Keratinocyte (primary cell): ENCODE data around the gene OR52A1. TPM values are rescaled to one million over a fixed set of nuclear protein-coding genes. Genes with fewer than 3 reads are reported as not detected.
"Not testable (repeated sequence)": the region's sequence is repeated elsewhere in the genome, so short reads cannot be mapped to it uniquely, and the experiment has no call there.

ENCODE experiments used
- DNase-seq: peaks from one replicate; pipeline ENCODE4 v3.0.0-alpha.2; 2011; ENCODE audit warnings: low read depth, missing footprints, low spot score
- FAIRE-seq: peaks from 2 replicates; lab custom pipeline; 2011; peaks lifted over from hg19 to GRCh38; lab: Jason Lieb, UNC
- H2AFZ ChIP-seq: 2 replicates; pipeline ENCODE4 v1.6.0; 2012; ENCODE audit warnings: low read length, control low read depth, inconsistent platforms; ENCODE audit not compliant: control insufficient read depth
- H3K27ac ChIP-seq: 2 replicates; pipeline ENCODE4 v1.5.1; 2011; ENCODE audit warnings: low read length; ENCODE audit not compliant: control insufficient read depth, insufficient read depth
- H3K27me3 ChIP-seq: 3 replicates; pipeline ENCODE4 v1.6.0; 2011; ENCODE audit warnings: low read length; ENCODE audit not compliant: control insufficient read depth, insufficient read depth; ENCODE audit errors: extremely low read depth
- H3K36me3 ChIP-seq, 2 experiments: 2 replicates in 1 of 2; 3 replicates in 1 of 2; pipeline ENCODE4 v1.5.1; 2011; ENCODE audit warnings: low read length in 2 of 2, mild to moderate bottlenecking in 1 of 2; ENCODE audit not compliant: control insufficient read depth in 2 of 2, insufficient read depth in 2 of 2; ENCODE audit errors: extremely low read depth in 1 of 2
- H3K4me1 ChIP-seq: 3 replicates; pipeline ENCODE4 v1.5.1; 2011; ENCODE audit warnings: low read length; ENCODE audit not compliant: control insufficient read depth, insufficient read depth; ENCODE audit errors: extremely low read depth
- H3K4me2 ChIP-seq: 3 replicates; pipeline ENCODE4 v1.6.0; 2011; ENCODE audit warnings: low read depth, low read length; ENCODE audit not compliant: control insufficient read depth, insufficient read depth; ENCODE audit errors: extremely low read depth
- H3K4me3 ChIP-seq, 3 experiments: fragments of 200-600 bp in 1 of 3; sonication (generic) in 1 of 3; 2 replicates in 2 of 3; 3 replicates in 1 of 3; pipeline ENCODE4 v1.5.1; 2011 to 2016; ENCODE audit warnings: low read length in 3 of 3, mild to moderate bottlenecking in 3 of 3, control low read depth in 2 of 3, inconsistent platforms in 1 of 3, low read depth in 1 of 3, mixed read lengths in 1 of 3, mixed run types in 1 of 3, moderate library complexity in 1 of 3; ENCODE audit not compliant: control insufficient read depth in 2 of 3, insufficient read depth in 2 of 3; ENCODE audit errors: extremely low read depth in 1 of 3
- H3K79me2 ChIP-seq: 2 replicates; pipeline ENCODE4 v1.6.0; 2012; ENCODE audit warnings: low read length; ENCODE audit not compliant: control insufficient read depth, insufficient read depth
- H3K9ac ChIP-seq: 3 replicates; pipeline ENCODE4 v1.6.0; 2011; ENCODE audit warnings: low read length; ENCODE audit not compliant: control insufficient read depth, insufficient read depth; ENCODE audit errors: extremely low read depth
- H3K9me1 ChIP-seq: 3 replicates; pipeline ENCODE4 v1.6.0; 2011; ENCODE audit warnings: low read length; ENCODE audit not compliant: control insufficient read depth, insufficient read depth; ENCODE audit errors: extremely low read depth
- H3K9me3 ChIP-seq: 2 replicates; pipeline ENCODE4 v1.5.1; 2012; ENCODE audit warnings: low read depth, low read length; ENCODE audit not compliant: control insufficient read depth
- H4K20me1 ChIP-seq: 3 replicates; pipeline ENCODE4 v1.6.0; 2011; ENCODE audit warnings: low read length; ENCODE audit not compliant: control insufficient read depth, insufficient read depth; ENCODE audit errors: extremely low read depth
- EZH2 ChIP-seq: IDR thresholded peaks from one replicate; pipeline ENCODE4 v1.6.1; 2012; ENCODE audit warnings: inconsistent platforms, mild to moderate bottlenecking, low read length, moderate library complexity
- dilution Hi-C: fragments of 300-500 bp; cut with MboI; formaldehyde crosslinking; loops from one replicate; pipeline ENCODE4 v1.7.0; 2020; ENCODE audit warnings: low sequenced_read_pairs; ENCODE audit not compliant: extremely low pct_ligation_motif_present
- polyA plus RNA-seq, 5 experiments: library from polyadenylated mRNA; depleted of rRNA in 3 of 5; stranded (reverse) in 3 of 5; stranded (forward) in 1 of 5; unstranded in 1 of 5; fragments of >200 nt; gene quantifications; 1 replicate in 1 of 5; 2 replicates in 3 of 5; 3 replicates in 1 of 5; pipeline versions ENCODE4 v1.2.1 to v1.2.3, GENCODE V29; 2011 to 2012; ENCODE audit warnings: missing spikeins in 2 of 5, low read depth in 1 of 5, low replicate concordance in 1 of 5
- TF ChIP-seq, protein P1 (sequence below), 3 experiments: IDR thresholded peaks in 1 of 3; conservative IDR thresholded peaks in 1 of 3; optimal IDR thresholded peaks in 1 of 3; 2 replicates in 2 of 3; 3 replicates in 1 of 3; pipeline versions ENCODE3 to v1.5.1; 2011; ENCODE audit warnings: low read length in 3 of 3, mild to moderate bottlenecking in 3 of 3, moderate library complexity in 2 of 3, control low read depth in 1 of 3, inconsistent platforms in 1 of 3; ENCODE audit not compliant: insufficient read depth in 2 of 3; ENCODE audit errors: extremely low read depth in 1 of 3

The OR52A1 gene
- polyA plus RNA-seq, 1 donor (not counting 4 experiments of a cell fraction or from before 2014, with no cell fraction given), result not detected

DNA sequence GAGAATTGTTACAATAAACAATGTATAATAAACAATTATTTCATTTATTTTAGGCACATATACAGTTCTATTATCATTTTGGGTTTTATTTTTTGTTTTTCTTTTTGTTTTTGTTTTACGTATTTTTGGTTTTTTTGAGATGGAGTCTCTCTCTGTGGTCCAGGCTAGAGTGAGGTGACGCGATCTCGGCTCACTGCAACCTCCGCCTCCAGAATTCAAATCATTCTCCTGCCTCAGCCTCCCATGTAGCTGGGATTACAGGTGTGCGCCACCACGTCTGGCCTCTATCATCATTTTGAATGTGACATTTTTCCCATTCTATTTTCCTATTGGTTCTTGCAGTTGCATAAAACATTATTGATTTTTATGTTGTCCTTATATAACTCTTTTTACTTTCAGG lies 20.4 kb upstream of the OR52A1 start:
- Histone ChIP-seq H4K20me1 (no peaks in the 10 kb centered on the region), H3K27ac (no peak overlapping the region), H3K79me2 (no peaks in the 10 kb centered on the region), H3K9me3 (peaks cover 2% of the 10 kb centered on the region), H2AFZ (no peak overlapping the region), H3K4me3 (no peak overlapping the region), H3K27me3 (no peaks in the 10 kb centered on the region), H3K4me2 (no peak overlapping the region), H3K9me1 (no peaks in the 10 kb centered on the region), H3K36me3 (no peaks in the 10 kb centered on the region), H3K4me1 (no peaks in the 10 kb centered on the region), H3K9ac (no peak overlapping the region)
- TF ChIP-seq, protein P1, sequence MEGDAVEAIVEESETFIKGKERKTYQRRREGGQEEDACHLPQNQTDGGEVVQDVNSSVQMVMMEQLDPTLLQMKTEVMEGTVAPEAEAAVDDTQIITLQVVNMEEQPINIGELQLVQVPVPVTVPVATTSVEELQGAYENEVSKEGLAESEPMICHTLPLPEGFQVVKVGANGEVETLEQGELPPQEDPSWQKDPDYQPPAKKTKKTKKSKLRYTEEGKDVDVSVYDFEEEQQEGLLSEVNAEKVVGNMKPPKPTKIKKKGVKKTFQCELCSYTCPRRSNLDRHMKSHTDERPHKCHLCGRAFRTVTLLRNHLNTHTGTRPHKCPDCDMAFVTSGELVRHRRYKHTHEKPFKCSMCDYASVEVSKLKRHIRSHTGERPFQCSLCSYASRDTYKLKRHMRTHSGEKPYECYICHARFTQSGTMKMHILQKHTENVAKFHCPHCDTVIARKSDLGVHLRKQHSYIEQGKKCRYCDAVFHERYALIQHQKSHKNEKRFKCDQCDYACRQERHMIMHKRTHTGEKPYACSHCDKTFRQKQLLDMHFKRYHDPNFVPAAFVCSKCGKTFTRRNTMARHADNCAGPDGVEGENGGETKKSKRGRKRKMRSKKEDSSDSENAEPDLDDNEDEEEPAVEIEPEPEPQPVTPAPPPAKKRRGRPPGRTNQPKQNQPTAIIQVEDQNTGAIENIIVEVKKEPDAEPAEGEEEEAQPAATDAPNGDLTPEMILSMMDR (optimal IDR thresholded peaks at IDR 0.05 in 1 of 3, IDR thresholded peaks at IDR 0.05 in 1 of 3, conservative IDR thresholded peaks at IDR 0.05 in 1 of 3; ENCODE audit: extremely low read depth in 1 of 3, insufficient read depth in 2 of 3, low read length in 3 of 3), result no peak
- dilution Hi-C loops, result no loop called here
- FAIRE-seq (no peak), DNase-seq (no peak)

DNA sequence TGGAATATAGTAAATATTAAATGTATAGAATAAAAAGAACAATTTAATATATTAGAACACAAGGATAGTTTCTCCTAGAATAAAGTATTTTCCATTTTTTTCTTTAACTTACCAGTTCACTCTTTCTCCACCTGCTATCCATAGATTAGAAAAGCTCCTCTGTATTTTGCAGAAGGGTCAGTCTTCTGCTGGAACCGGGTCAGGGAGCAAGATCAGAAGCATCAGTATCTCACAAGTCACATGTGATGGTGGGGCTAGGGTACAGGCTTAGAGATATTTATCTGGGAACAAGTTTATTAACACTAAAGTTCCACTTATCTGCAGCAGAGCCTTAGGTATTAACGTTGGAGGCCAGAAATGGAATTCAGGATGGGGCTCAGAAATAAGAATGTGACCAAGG lies 17.3 kb upstream of the OR52A1 start:
- Histone ChIP-seq H3K36me3 (no peaks in the 10 kb centered on the region), H3K9ac (no peak overlapping the region), H3K4me1 (no peaks in the 10 kb centered on the region), H3K4me3 (no peak overlapping the region), H2AFZ (no peak overlapping the region), H3K9me3 (no peaks in the 10 kb centered on the region), H3K27me3 (no peaks in the 10 kb centered on the region), H3K27ac (no peak overlapping the region), H4K20me1 (no peaks in the 10 kb centered on the region), H3K9me1 (no peaks in the 10 kb centered on the region), H3K79me2 (no peaks in the 10 kb centered on the region), H3K4me2 (no peak overlapping the region)
- TF ChIP-seq, protein P1 (optimal IDR thresholded peaks at IDR 0.05 in 1 of 3, IDR thresholded peaks at IDR 0.05 in 1 of 3, conservative IDR thresholded peaks at IDR 0.05 in 1 of 3; ENCODE audit: extremely low read depth in 1 of 3, insufficient read depth in 2 of 3, low read length in 3 of 3), result no peak
- TF ChIP-seq EZH2, result no peak
- dilution Hi-C loops, result no loop called here
- DNase-seq (no peak), FAIRE-seq (no peak)

DNA sequence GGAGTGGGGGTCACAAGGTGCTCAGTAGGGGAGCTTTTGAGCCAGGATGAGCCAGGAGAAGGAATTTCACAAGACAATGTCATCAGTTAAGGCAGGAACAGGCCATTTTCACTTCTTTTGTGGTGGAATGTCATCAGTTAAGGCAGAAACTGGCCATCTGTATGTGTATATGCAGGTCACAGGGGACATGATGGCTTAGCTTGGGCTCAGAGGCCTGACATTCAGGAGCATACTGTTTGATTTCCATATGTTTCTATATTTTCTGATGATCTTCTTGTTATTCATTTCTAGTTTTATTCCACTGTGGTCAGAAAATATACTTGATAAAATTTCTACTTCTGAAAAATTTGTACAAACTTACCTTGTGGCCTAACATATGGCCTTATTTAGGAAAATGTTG lies 11.3 kb upstream of the OR52A1 start:
- H3K9me3 ChIP-seq, H3K27me3 ChIP-seq, H3K36me3 ChIP-seq, H3K4me3 ChIP-seq, H4K20me1 ChIP-seq, H3K4me2 ChIP-seq, H3K9ac ChIP-seq, H3K4me1 ChIP-seq, H3K9me1 ChIP-seq, H3K27ac ChIP-seq, dilution Hi-C loops, H2AFZ ChIP-seq, DNase-seq, H3K79me2 ChIP-seq, FAIRE-seq: not testable (repeated sequence)

DNA sequence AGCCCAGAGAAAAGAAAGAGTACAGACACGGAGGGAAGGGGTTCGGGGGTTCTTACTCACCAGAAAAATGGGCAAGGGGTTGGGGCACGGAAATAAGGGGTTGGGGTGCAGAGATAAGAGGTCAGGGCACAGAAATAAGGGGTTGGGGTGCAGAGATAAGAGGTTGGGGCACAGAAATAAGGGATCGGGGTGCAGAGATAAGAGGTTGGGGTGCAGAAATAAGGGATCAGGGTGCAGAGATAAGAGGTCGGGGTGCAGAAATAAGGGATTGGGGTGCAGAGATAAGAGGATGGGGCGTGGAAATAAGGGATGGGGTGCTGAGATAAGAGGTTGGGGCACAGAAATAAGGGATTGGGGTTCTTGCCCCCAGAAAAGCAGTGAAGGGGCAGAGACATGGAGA lies 10.2 kb upstream of the OR52A1 start:
- H3K4me1 ChIP-seq, H4K20me1 ChIP-seq, H3K4me3 ChIP-seq, H3K27me3 ChIP-seq, H3K36me3 ChIP-seq, DNase-seq, H3K4me2 ChIP-seq, H3K79me2 ChIP-seq, FAIRE-seq, H3K9me3 ChIP-seq, H2AFZ ChIP-seq, H3K9me1 ChIP-seq, dilution Hi-C loops, H3K9ac ChIP-seq, H3K27ac ChIP-seq: not testable (repeated sequence)
